Activated gamma-delta T cell (primary cell): Measurements from ENCODE around the gene SLC18A3.

Source experiments
- DNase-seq: peaks from one replicate; lab custom pipeline; 2025; lab: John Stamatoyannopoulos, UW
- total RNA-seq, 2 donors: gene quantifications; one replicate each; lab custom pipeline; 2026; lab: John Stamatoyannopoulos, UW

SLC18A3 gene
- 0 to 0.05 reads per million in 2 donors for total RNA-seq

- DNase-seq: no peak
Observed at GRCh38 chr10:49610114-49610457, at the start of gene SLC18A3. Gene SLC18A3, plus strand, starts transcription at chr10:49610310. Its CDS starts 431 bp downstream, at chr10:49610741.

DNA sequence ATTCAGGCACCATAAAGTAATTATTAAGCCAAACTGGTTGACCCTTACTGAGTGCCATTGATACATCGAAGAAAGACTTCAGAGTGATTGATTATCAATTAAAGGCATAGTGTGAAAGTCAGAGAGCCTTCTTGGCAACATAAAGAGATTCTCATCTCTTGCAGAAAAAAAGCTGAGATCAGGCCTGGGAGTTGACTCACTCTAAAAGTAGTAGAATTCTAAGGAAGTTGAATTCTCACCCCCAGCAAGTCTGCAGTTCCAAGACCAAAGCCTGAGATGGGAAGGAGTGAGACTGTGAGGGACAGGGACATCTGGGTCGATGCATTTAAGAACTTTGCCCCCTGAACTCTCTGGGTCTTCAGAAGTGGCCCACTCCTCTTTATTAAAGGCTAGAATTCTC is 49.6 kb upstream of the SLC18A3 start:
- DNase-seq: no peak

DNA sequence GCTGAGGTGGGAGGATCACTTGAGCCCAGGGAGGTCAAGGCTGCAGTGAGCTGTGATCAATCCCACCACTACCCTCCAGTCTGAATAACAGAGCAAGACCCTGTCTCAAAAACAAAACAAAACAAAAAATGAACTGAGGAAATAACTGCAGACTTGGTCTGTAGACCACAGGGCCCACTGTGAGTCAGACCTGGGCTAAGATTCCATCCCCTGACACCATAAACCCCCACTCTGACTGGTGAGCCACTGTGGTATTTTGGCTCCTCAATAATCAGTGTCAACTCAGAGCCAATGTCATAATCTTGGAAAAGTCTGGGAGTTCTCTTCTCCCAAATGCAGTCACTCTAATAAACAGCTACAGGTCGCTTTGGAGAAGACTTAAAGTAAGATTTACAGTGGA is 47.2 kb upstream of the SLC18A3 start:
- no peak for DNase-seq

- DNase-seq: no peak
Observed at GRCh38 chr10:49564461-49565009, 45.6 kb upstream of the SLC18A3 start.

DNA sequence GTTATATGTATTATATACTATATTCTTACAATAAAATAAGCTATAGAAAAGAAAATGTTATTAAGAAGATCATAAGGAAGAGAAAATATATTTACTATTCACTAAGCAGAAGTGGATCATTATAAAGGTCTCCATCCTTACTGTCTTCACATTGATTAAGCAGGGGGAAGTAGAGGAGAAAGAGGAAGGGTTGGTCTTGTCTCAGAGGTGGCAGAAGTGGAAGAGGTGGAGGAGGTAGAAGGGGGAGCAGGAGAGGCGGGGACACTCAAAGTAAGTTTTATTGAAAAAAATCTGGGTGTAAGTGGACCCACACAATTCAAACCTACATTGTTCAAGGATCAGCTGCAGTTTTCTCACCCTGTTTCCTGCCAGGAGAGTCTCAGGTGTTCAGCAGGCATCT is 42.3 kb upstream of the SLC18A3 start:
- DNase-seq: no peak

DNA sequence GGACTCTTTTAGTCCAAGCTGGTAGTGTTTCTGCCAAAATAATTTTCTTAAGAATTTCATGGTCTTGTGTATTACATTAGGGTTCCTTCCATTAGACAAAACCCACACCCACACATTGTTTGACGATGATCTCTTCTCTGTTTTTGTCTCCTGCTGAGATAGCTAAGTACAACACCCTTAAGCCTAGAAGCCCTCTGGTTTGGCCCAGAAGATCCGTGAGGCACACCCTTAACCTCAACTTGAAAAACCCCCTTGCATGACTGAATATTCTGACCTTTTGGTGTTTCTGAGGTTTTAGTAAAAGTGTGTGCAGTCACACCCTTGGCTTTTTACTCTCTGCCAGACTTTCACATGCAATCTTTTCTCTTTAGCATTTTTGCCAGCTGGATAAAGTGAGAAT is 41.9 kb upstream of the SLC18A3 start:
- DNase-seq: no peak

DNA sequence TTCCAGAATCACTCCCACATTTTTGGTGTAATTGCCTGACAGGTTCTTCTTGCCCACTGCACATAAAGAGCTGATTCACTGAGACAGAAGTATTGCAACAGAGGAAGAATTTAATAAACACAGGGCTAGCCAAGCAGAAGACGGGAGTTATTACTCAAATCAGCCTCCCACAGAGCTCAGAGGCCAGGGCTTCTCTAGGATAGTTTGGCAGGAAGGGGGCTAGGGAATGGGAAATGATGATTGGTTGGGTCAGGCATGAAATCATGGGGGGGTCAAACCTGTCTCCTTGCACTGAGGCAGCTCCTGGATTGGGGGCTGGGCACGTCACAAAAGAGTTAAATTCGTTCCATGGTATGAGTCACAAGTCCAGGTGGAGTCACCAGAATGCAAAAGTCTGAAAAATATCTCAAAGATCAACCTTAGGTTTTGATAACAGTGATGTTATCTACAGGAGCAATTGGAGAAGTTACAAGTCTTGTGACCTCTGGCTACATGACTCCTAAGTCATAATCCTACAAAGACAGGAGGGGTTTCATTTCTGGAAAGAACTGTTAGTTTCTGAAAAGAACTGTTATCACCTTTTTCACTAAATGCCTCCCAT is 41.0 kb upstream of the SLC18A3 start:
- no peak for DNase-seq

DNA sequence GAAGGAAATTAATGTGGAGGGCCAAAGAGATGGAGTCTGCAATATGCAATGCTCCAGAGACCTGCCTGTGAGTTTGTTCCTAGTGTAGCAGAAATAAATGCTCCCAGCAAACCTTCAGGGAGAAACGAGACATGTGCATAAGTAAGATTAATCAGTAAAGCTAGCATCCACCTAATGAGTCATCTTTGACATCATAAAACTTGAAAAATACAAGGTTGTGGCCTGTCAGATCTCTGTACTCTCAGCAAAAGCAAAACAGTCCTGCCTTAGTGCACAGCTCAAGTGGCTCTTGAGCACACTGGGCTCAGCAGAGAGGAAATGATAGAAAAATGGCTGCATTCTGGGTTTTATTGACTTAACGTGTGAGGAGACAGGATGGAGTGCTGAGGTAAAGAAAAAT is 38.7 kb upstream of the SLC18A3 start:
- no peak for DNase-seq

DNA sequence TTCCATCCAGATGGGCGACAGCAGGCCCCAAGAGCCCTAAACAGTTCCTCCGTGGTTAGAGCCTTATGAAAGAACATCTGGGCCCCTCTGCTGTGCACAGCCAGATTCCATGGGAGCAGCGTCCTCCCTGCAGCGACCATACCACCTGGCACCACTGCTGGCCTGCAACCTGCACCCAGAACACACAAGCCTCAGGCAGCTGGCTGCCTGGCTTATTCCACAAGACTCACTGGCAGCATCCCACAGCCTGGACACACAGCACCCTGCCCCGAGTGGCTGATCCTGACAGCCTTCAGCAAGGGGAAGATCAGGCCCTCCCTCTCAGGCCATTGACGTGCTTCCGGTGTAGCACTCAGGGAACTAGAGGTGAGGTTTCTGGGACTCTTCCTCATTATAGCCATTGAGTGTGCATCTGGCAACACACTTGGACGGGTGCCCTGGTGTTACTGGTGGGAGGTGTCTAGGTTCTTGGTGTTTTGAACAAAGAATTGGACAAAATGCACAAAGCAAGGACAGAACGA is 37.5 kb upstream of the SLC18A3 start:
- DNase-seq: no peak

GRCh38 chr10:49575489-49576072 is 34.5 kb upstream of the SLC18A3 start:
- no peak for DNase-seq

- no peak for DNase-seq
Observed at GRCh38 chr10:49577182-49577925, 32.8 kb upstream of the SLC18A3 start.

- DNase-seq: no peak
Observed at GRCh38 chr10:49578392-49578791, 31.7 kb upstream of the SLC18A3 start.

DNA sequence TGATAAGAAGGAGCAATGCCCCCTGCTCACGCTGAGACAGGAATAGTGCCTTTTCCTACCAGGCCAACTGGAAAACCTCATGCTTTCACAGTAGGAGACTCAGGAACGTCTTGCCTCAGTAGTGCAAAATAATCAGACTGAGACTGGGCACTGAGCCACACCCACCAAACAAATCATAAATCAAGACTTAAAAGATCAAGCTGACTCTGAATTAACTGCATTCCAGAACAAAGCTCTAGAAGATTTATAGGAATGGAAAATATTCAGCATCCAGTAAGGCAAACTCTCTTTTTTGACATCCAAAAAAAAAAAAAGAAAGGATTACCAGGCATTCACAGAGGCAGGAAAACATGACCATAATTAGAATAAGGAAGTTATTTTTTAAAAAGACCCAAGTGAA is 30.5 kb upstream of the SLC18A3 start:
- DNase-seq: no peak

DNA sequence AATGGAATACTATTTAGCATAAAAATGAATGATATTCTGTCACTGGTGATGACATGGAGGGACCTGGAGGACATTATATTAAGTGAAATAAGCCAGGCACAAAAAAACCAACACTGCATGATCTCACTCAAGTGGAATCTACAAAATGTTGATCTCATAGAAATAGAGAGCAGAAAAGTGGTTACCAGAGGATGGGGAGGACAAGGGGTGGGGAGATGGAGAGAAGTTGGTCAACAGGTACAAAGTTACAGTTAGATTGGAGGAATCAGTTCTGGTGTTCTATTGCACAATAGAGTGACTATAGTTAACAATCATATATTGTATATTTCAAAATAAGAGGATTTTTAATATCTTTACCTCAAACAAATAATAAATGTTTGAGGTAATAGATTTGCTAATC is 24.7 kb upstream of the SLC18A3 start:
- DNase-seq: no peak

DNA sequence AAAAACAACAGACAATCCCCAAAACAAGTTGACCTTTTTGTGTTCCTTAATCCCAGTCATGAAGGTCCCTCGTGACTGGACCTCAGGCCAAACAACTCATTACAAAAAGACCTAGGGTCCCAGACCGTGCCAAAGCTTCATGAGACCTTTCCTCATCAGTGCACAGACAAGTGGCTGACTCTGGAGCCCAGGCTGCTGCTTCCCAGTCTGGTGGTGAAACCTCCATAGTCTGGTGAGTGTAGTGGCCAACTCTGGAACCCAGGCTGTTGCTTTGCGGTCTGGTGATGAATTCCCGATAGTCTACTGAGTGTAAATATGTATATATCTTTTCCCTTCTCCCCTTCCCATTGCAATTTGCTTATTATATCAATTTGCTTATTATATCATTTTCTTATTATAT is 22.1 kb upstream of the SLC18A3 start:
- DNase-seq: no peak

- no peak for DNase-seq
Observed at GRCh38 chr10:49592726-49593563, 17.2 kb upstream of the SLC18A3 start.

DNA sequence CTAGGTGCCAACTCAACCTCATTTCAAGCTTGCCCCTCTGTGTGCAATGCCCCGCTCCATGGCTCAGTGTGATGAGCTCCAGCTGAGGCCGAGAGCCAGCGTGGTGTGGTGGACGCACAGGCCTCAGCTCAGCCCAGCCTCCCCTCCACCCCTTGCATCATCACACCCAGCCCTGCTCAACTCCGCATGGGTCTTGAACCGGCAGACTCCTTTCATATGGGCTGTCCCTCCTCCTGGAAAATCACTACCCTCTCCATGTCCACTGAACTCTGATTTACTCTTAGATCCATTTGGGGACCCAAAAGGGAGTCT is 16.6 kb upstream of the SLC18A3 start:
- no peak for DNase-seq

DNA sequence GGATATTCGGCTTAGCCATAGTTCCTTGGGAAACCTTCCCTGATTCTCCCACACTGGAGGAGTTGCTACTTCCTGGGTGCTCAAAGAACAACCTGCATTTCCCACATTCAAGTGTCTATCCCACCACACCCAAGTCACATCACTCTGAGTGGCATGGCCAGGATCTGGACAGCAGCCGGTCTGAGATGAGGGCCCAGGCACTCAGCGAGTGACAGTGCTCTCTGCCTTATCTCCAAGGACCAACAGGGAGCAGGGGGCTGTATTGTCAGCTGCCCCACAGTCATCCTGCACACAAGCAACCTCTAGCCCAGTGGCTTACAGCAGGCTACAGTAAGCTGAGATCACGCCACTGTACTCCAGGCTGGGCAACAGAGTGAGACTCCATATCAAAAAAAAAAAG is 16.1 kb upstream of the SLC18A3 start:
- DNase-seq: no peak

GRCh38 chr10:49594594-49594993 is 15.5 kb upstream of the SLC18A3 start:
- no peak for DNase-seq

DNA sequence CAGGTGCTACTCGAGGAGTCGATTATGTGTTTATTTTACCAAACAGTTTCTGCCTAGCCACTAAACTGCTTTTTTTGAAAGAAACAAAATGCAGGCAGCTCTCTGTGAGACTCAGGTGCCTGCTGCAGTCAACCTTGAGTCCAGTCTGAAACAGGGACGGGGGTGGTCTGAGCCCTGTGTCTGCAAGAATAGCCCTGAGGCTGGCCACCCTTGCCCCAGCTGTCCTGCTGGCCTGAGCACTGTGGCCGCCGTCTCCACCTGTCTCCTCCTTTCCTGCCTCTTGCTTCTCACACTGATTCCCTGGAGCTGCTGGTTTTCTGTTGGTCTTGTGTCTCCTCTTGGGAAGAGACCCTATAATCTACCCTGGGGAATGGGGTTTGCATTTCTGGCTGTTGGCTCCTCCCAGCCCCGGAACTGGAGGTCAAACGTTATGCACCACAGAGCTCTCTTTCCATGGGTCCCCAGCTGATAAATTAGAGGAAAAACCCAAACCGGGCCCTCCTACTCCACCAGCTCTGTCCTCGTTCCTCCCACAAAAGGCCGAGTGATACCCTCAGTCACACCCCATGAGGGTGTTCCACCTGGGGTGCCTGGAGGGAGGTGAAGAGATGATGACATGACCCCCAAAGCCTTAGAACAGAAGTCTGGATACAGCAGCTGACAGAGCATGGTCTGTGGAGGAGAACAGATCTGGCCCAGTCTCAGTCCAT is 15.0 kb upstream of the SLC18A3 start:
- DNase-seq: no peak

GRCh38 chr10:49595713-49596492 is 14.2 kb upstream of the SLC18A3 start:
- DNase-seq: no peak
